GM18517 (cell line): ENCODE measurements around the gene NEK5.
"Not testable (repeated sequence)": the region's sequence is repeated elsewhere in the genome, so short reads cannot be mapped to it uniquely, and the experiment has no call there.

Experiments used
- ATAC-seq: cut with Tn5 transposase; IDR thresholded peaks from one replicate; pipeline ENCODE4 v1.9.1; 2021; ENCODE audit warnings: mild to moderate bottlenecking, moderate library complexity; ENCODE audit not compliant: unreplicated experiment

Gene NEK5

GRCh38 chr13:52070929-52071523, 57.8 kb downstream of the NEK5 start:
- no peak for ATAC-seq

- no peak for ATAC-seq
Measured at GRCh38 chr13:52067237-52067636, 61.6 kb downstream of the NEK5 start.

GRCh38 chr13:52061587-52061986, 67.3 kb downstream of the NEK5 start:
- no peak for ATAC-seq

GRCh38 chr13:52061064-52061463, 67.8 kb downstream of the NEK5 start:
- not testable (repeated sequence) for ATAC-seq

GRCh38 chr13:52053460-52053859, 75.4 kb downstream of the NEK5 start:
- no peak for ATAC-seq

- ATAC-seq, result no peak
Measured at GRCh38 chr13:52051400-52051799, 77.5 kb downstream of the NEK5 start.

GRCh38 chr13:52048516-52048915, 80.4 kb downstream of the NEK5 start:
- ATAC-seq, result no peak

- ATAC-seq, result no peak
Measured at GRCh38 chr13:52047463-52047862, 81.4 kb downstream of the NEK5 start.

GRCh38 chr13:52043675-52044074, 85.2 kb downstream of the NEK5 start:
- no peak for ATAC-seq

- no peak for ATAC-seq
Measured at GRCh38 chr13:52036037-52036436, 92.8 kb downstream of the NEK5 start.

- ATAC-seq, result no peak
Measured at GRCh38 chr13:52034616-52035226, 94.2 kb downstream of the NEK5 start.

GRCh38 chr13:52033039-52033438, 95.8 kb downstream of the NEK5 start:
- no peak for ATAC-seq

GRCh38 chr13:52030401-52030800, 98.5 kb downstream of the NEK5 start:
- ATAC-seq, result not testable (repeated sequence)

- no peak for ATAC-seq
Measured at GRCh38 chr13:52029569-52029968, 99.3 kb downstream of the NEK5 start.

- no peak for ATAC-seq
Measured at GRCh38 chr13:52027832-52028231, 101.0 kb downstream of the NEK5 start.

- no peak for ATAC-seq
Measured at GRCh38 chr13:52026246-52026626, 102.6 kb downstream of the NEK5 start.

- no peak for ATAC-seq
Measured at GRCh38 chr13:52025475-52026245, 103.2 kb downstream of the NEK5 start.

GRCh38 chr13:52024481-52024880, 104.4 kb downstream of the NEK5 start, which contains the start of gene UTP14C:
UTP14C (plus strand) TSS chr13:52024691; CDS start chr13:52028805, 4,114 bp downstream.
- ATAC-seq, result no peak

- no peak for ATAC-seq
Measured at GRCh38 chr13:52022356-52022755, 106.5 kb downstream of the NEK5 start.

GRCh38 chr13:52020191-52020590, 108.7 kb downstream of the NEK5 start:
- ATAC-seq, result no peak

GRCh38 chr13:52016296-52016695, 112.6 kb downstream of the NEK5 start:
- no peak for ATAC-seq

GRCh38 chr13:52012512-52012836, 116.4 kb downstream of the NEK5 start:
- no peak for ATAC-seq
